ENCODE measurements around the gene PLEKHD1. TPM values are rescaled to one million over a fixed set of nuclear protein-coding genes. Genes with fewer than 3 reads are reported as not detected.
"Not testable (repeated sequence)": the region's sequence is repeated elsewhere in the genome, so short reads cannot be mapped to it uniquely, and the experiment has no call there.

The PLEKHD1 gene
- total RNA-seq, 6 donors from 2014 or later: under 0.01 to 1.7 (median 0.70) TPM

- Histone ChIP-seq H3K36me3 (no peaks in the 10 kb centered on the region), H3K4me3 (no peak overlapping the region), H3K27ac (no peak overlapping the region), H3K9me3 (no peaks in the 10 kb centered on the region), H3K4me1 (no peaks in the 10 kb centered on the region), H3K27me3 (no peaks in the 10 kb centered on the region)
- 20 to 55% methylated on average over 1 to 8 of the region's 8 CpGs for WGBS, 2 donors
- no peak for DNase-seq
- TF ChIP-seq EP300 (IDR thresholded peaks at IDR 0.05): no peak
- TF ChIP-seq CTCF (IDR thresholded peaks at IDR 0.05): peak in 3 of 6 experiments; percentile 20 to 48 (median 26)
- no peak for TF ChIP-seq POLR2AphosphoS5 (IDR thresholded peaks at IDR 0.05)
- peak in 1 of 2 donors; percentile 41 for ATAC-seq (ENCODE audit: low FRiP score in 2 of 2)
These were observed 9.2 kb upstream of the PLEKHD1 start for GRCh38 chr14:69475194-69475818.

- not testable (repeated sequence) for H3K27me3 ChIP-seq; ATAC-seq (ENCODE audit: low FRiP score in 2 of 2); DNase-seq; H3K27ac ChIP-seq; H3K9me3 ChIP-seq; H3K4me1 ChIP-seq; H3K4me3 ChIP-seq; H3K36me3 ChIP-seq
- WGBS, 2 donors: 93 to 94% methylated on average over 5 of the region's 5 CpGs
These were observed 7.6 kb upstream of the PLEKHD1 start for GRCh38 chr14:69476824-69477450.

GRCh38 chr14:69478055-69478454, 6.5 kb upstream of the PLEKHD1 start:
- H3K27me3 ChIP-seq; H3K9me3 ChIP-seq; ATAC-seq (ENCODE audit: low FRiP score in 2 of 2); DNase-seq; H3K4me1 ChIP-seq; H3K4me3 ChIP-seq; H3K27ac ChIP-seq; H3K36me3 ChIP-seq: not testable (repeated sequence)
- 90% methylated on average over 2 of the region's 2 CpGs for WGBS, 2 donors

DNA sequence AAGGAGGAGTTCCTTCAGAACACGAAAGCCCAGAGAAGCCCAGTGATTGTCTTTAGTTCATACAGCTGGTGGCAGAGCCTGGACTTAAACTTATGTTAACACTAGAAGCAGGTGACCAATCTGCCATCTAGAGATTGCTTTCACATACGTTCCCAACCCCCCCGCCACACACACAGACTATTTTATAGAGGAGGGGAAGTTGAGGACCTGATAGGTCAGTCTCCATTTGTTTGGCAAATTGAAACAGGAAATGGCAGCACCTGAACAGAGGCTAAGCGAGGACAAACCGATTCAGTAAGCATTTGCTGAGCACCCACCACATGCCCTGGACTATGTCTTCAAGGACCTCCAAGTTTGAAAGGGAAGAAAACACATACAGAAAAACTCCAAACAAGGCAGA, 4.8 kb upstream of the PLEKHD1 start:
- ATAC-seq (ENCODE audit: low FRiP score in 2 of 2): no peak
- Histone ChIP-seq H3K27ac (no peak overlapping the region), H3K9me3 (no peaks in the 10 kb centered on the region), H3K36me3 (no peaks in the 10 kb centered on the region), H3K4me1 (peaks cover 6 to 15% (median 13%) of the 10 kb centered on the region in 4 donors), H3K4me3 (no peak overlapping the region), H3K27me3 (peaks cover 0 to 17% (median 4%) of the 10 kb centered on the region in 4 donors)
- WGBS, 2 donors: 91 to 93% methylated on average over 5 of the region's 5 CpGs
- TF ChIP-seq CTCF (IDR thresholded peaks at IDR 0.05) (no peak), EP300 (IDR thresholded peaks at IDR 0.05) (no peak), POLR2A (IDR thresholded peaks at IDR 0.05) (no peak), POLR2AphosphoS5 (IDR thresholded peaks at IDR 0.05) (no peak)
- DNase-seq: no peak

- ATAC-seq (ENCODE audit: low FRiP score in 2 of 2) (no peak), DNase-seq (no peak)
- Histone ChIP-seq H3K4me1 (peaks cover 6 to 20% (median 17%) of the 10 kb centered on the region in 4 donors), H3K27me3 (peaks cover 0 to 21% (median 6%) of the 10 kb centered on the region in 4 donors), H3K9me3 (no peaks in the 10 kb centered on the region), H3K4me3 (no peak overlapping the region), H3K36me3 (no peaks in the 10 kb centered on the region), H3K27ac (no peak overlapping the region)
- WGBS, 2 donors: 81 to 94% methylated on average over 5 of the region's 5 CpGs
- TF ChIP-seq POLR2A (IDR thresholded peaks at IDR 0.05) (no peak), EP300 (IDR thresholded peaks at IDR 0.05) (no peak), CTCF (IDR thresholded peaks at IDR 0.05) (no peak), POLR2AphosphoS5 (IDR thresholded peaks at IDR 0.05) (no peak)
These were observed 4.4 kb upstream of the PLEKHD1 start for GRCh38 chr14:69480136-69480535.

All from upper lobe of left lung (tissue), 6 donors.